Measurements from ENCODE around the gene LILRB2.
A peak's percentile ranks its signal among the peaks of the same experiment; 100 is the strongest.
"Not testable (repeated sequence)": the region's sequence is repeated elsewhere in the genome, so short reads cannot be mapped to it uniquely, and the experiment has no call there.

Gene LILRB2

GRCh38 chr19:54281007-54281728 is at the start of gene LILRB2:
LILRB2 (minus strand) TSS chr19:54281110; CDS start chr19:54280496, 614 bp downstream.
- DNase-seq (ENCODE audit: extremely low read depth in 1 of 2, low read depth in 1 of 2): no peak

- no peak for DNase-seq (ENCODE audit: extremely low read depth in 1 of 2, low read depth in 1 of 2)
Measured at GRCh38 chr19:54329476-54330165, 48.7 kb upstream of the LILRB2 start.

GRCh38 chr19:54328781-54329180 is 47.9 kb upstream of the LILRB2 start:
- not testable (repeated sequence) for DNase-seq (ENCODE audit: extremely low read depth in 1 of 2, low read depth in 1 of 2)

- DNase-seq (ENCODE audit: extremely low read depth in 1 of 2, low read depth in 1 of 2): no peak
Measured at GRCh38 chr19:54325631-54326030, 44.7 kb upstream of the LILRB2 start.

DNA sequence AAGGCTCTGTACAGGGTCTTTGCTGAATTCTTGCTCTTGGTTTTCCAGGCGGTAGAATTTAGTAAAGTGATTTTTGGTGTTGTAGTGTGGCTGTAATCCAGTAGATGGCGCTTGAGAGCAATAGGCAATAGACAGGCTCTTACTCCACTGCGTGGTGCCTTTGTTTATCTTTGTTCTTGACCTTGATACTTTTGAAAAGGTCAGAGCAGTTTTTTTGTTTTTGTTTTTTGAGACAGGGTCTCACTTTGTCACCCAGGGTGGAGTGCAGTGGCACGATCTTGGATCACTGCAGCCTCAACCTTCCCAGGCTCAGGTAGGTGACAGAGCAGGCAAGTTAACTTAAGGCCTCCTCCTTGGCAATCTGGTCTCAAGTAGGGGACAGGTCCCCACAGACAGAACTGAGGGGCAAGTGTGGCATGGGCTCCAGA is 44.3 kb upstream of the LILRB2 start:
- peak in 1 of 2 donors; percentile 23 for DNase-seq (ENCODE audit: extremely low read depth in 1 of 2, low read depth in 1 of 2)

- no peak for DNase-seq (ENCODE audit: extremely low read depth in 1 of 2, low read depth in 1 of 2)
Measured at GRCh38 chr19:54324071-54324470, 43.2 kb upstream of the LILRB2 start.

DNA sequence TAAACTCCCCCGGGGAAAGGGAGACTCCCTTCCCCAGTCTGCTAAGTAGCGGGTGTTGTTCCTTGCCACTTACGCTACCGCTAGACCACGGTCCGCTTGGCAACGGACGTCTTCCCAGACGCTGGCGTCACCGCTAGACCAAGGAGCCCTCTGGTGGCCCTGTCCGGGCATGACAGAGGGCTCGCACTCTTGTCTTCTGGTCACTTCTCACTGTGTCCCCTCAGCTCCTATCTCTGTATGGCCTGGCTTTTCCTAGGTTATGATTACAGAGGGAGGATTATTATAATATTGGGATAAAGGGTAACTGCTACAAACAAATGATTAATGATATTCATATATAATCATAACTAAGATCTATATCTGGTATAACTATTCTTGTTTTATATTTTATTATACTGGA is 42.0 kb upstream of the LILRB2 start:
- not testable (repeated sequence) for DNase-seq (ENCODE audit: extremely low read depth in 1 of 2, low read depth in 1 of 2)

- not testable (repeated sequence) for DNase-seq (ENCODE audit: extremely low read depth in 1 of 2, low read depth in 1 of 2)
Measured at GRCh38 chr19:54322295-54322694, 41.4 kb upstream of the LILRB2 start.

DNA sequence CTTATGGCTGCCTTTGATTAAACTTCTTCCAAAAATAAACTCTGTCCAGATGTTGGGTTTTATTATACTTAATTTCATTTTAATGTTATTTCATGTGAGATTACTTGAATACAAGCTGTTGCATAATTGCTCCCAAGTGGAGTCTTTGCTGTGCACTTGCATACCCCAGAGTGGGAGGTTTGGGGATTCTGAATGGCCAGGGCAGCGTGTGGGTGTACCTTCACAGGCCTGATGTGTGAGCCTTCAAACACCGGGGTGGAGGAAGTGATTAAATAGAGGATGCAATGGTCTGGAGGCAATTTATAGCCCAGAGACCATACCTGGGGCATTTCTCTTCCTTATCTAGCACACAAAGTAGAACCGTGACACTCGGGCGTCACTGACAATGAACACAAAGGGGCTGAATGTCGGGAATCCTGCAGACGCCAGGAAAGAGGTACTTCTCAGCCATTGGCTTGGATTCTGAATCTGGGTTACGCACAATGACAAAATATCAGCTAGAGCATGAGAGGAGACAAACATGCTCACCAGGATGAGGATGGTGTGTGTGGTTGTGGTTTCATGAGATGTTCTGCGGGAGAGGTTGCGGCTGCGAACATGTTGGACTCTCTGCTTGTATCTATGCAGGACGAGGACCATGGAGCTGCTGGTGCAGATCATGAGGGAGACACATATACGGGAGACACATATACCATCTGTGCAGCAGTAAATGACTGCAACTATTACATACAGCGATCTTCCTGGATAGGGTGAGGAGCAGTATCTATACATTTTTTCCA is 39.2 kb upstream of the LILRB2 start:
- no peak for DNase-seq (ENCODE audit: extremely low read depth in 1 of 2, low read depth in 1 of 2)

GRCh38 chr19:54319049-54319448 is 38.1 kb upstream of the LILRB2 start:
- no peak for DNase-seq (ENCODE audit: extremely low read depth in 1 of 2, low read depth in 1 of 2)

- no peak for DNase-seq (ENCODE audit: extremely low read depth in 1 of 2, low read depth in 1 of 2)
Measured at GRCh38 chr19:54317965-54318240, 37.0 kb upstream of the LILRB2 start.

- DNase-seq (ENCODE audit: extremely low read depth in 1 of 2, low read depth in 1 of 2): no peak
Measured at GRCh38 chr19:54317108-54317964, 36.4 kb upstream of the LILRB2 start.

- no peak for DNase-seq (ENCODE audit: extremely low read depth in 1 of 2, low read depth in 1 of 2)
Measured at GRCh38 chr19:54316746-54317107, 35.8 kb upstream of the LILRB2 start.

DNA sequence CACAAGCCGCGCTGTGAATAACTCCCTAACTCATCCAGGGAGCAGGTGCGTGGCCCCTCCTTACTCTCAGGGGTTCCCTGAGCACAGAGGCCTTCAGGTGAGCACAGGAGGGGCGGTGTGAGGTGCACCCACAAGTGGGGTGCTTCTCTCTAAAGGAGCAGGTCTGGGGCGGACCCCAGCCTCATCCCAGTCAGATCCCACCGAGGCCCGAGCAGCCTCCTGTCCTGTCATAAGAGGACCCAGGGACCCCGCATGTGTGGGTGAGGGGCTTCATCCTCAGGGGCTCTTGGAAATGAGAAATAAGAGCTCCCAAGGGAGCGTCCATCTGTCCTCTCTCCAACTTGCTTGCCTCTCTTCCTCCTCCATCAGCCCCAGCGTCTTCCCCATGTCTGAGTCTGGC is 35.0 kb upstream of the LILRB2 start:
- DNase-seq (ENCODE audit: extremely low read depth in 1 of 2, low read depth in 1 of 2): no peak

DNA sequence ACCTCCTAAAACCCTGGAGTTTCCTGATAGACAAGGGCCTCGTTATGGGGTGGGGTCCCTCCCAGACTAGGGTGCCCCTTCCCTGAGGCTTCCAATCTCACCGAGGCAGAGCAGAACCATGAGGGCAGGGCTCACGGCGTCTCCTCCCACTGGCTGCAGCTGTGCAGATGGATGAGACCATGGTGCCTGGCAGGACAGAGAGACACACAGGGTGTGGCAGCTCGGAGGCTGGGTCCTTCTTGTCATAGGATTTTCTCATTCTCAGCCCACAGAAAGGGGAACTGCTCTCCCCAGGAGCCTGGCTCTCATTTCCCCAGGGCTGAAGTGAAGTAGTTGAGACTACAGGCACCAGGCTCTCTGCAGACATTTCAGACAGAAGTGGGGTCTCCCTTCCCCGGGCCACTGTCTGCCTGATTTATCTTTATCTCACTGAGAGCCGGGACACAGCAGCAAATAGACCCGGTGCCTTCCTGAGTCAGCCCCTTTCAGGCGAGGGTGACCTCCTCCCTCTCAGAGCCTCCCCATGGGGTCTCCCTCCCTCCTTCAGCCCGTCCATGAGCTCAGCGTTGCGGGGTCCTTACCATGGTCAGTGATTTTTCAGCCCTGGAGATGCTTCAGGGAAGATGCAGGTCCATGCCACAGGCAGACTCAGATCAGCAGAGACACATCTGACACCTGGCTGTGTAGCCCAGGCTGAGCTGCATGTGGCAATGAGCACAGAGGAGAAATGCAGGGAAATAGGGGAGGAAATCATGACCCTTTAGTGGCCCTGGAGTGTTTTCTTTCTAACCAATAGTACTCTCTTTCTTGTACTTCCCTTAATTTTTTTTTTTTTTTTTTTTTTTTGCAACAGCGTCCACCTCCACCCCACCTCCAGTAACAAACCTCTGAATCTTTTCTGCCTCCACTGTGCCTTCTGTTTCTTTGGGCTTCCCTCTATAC is 31.8 kb upstream of the LILRB2 start, which contains the start of gene LILRA5:
Gene LILRA5, minus strand, starts transcription at position 731 of the 942 bp plus-strand sequence. Its CDS starts 147 bp downstream, at position 584.
- DNase-seq (ENCODE audit: extremely low read depth in 1 of 2, low read depth in 1 of 2): no peak

DNA sequence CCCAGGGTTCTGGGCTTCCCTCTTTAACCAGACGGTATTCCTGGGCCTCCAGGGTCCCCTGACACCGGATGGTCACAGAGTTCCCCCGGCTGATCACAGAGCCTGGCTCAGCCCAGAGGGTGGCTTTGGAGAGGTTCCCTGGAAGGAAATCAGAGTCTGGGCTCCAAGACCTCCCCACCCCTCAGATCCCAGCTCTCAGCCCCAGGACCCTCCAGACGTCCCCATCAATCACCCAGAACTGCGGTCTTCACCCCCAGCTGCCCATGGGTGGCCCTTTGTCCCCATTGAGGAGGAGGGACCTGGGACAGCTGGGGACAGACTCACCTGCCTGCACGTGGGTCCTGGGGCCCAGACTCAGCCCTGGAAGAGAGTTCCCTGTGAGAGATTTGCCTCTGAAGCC is 31.1 kb upstream of the LILRB2 start:
- no peak for DNase-seq (ENCODE audit: extremely low read depth in 1 of 2, low read depth in 1 of 2)

GRCh38 chr19:54311486-54311885 is 30.6 kb upstream of the LILRB2 start:
- DNase-seq (ENCODE audit: extremely low read depth in 1 of 2, low read depth in 1 of 2): no peak

DNA sequence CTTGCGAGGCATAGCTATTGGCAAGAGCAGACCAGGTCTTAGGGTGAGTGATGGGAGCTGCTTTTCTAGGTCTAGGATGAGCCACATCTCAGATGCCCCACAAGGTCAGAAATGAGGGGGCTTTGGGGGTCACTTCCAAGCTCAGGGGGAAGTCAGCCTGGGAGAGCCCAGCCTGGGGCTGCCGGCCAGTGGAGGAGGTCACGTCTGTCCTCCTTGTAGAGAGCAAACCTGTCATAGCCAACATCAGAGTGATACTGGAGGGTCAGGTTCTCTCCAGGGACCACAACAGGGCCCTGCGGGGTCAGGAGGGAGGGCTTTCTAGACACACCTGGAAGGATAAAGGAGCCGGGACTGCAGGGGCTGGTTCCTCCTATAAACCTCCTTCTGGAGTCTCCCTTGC is 29.6 kb upstream of the LILRB2 start:
- DNase-seq (ENCODE audit: extremely low read depth in 1 of 2, low read depth in 1 of 2): no peak

GRCh38 chr19:54309811-54310210 is 28.9 kb upstream of the LILRB2 start:
- no peak for DNase-seq (ENCODE audit: extremely low read depth in 1 of 2, low read depth in 1 of 2)
